Measurements from ENCODE around the gene COPS7A. TPM values are rescaled to one million over a fixed set of nuclear protein-coding genes. Genes with fewer than 3 reads are reported as not detected.
A peak's percentile ranks its signal among the peaks of the same experiment; 100 is the strongest.

COPS7A gene
- total RNA-seq, 1 donor from 2014 or later = 35.4 TPM

DNA sequence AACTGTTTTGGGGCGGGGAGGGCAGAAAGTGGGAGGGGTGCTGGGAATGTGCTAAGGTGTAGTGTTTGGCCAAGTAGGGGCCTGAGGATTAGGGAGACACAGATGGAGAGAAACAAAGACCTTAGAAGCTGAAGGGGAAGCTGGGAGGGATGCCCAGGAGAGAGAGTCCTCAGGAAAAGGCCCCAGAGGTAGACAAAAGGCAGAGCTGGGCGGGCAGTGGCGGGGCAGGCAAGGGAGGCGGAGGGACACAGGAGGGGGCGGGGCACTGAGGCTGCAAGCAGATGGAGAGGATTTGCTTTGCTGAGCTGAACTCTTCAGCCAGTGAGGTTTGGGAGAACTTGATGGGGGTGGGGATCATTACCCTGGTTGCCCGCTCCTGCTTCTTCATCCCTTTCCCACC, 45.1 kb downstream of the COPS7A start:
- Histone ChIP-seq H3K27me3 (no peaks in the 10 kb centered on the region), H3K36me3 (peaks cover 0 to 20% of the 10 kb centered on the region in 2 donors), H3K9me3 (no peaks in the 10 kb centered on the region), H3K27ac (peak overlapping the region; percentile 97), H3K4me1 (peaks cover 64% of the 10 kb centered on the region), H3K4me3 (peak overlapping the region; percentile 75 to 98)
- DNase-seq (ENCODE audit: extremely low spot score in 2 of 2) = no peak
- intact Hi-C loops (cut with DNase I) = loop anchor here (5.0 kb wide), 1 partner anchor 58 kb away; the partner anchor contains the start of gene P3H3
- no peak for TF ChIP-seq POLR2AphosphoS5 (IDR thresholded peaks at IDR 0.05; ENCODE audit: insufficient read depth in 1 of 2, low read depth in 1 of 2)

DNA sequence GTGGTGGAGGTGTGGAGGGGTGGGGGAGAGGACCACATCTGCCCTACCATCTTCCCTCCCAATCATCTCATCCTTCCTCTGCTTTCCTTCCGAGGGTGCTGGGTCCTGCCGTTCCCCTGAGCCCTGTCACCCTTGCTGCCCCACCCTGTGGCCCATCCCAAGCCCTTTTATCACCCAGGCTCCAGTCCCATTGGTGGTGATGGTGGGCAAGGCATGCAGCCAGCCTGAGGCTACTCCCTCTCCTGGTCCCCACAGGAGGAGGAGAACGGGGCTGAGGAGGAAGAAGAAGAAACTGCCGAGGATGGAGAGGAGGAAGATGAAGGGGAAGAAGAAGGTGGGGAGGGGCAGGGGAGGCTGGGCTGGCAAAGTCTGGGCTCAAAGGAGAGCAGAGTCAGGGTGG, 45.8 kb downstream of the COPS7A start:
- Histone ChIP-seq H3K27ac (peak overlapping the region; percentile 97), H3K36me3 (peaks cover 0 to 20% of the 10 kb centered on the region in 2 donors), H3K4me3 (no peak overlapping the region), H3K27me3 (no peaks in the 10 kb centered on the region), H3K9me3 (no peaks in the 10 kb centered on the region), H3K4me1 (peaks cover 61% of the 10 kb centered on the region)
- no peak for DNase-seq (ENCODE audit: extremely low spot score in 2 of 2)
- TF ChIP-seq POLR2A (IDR thresholded peaks at IDR 0.05) (no peak), POLR2AphosphoS5 (IDR thresholded peaks at IDR 0.05; ENCODE audit: insufficient read depth in 1 of 2, low read depth in 1 of 2) (no peak)
- TF ChIP-seq, protein P1, sequence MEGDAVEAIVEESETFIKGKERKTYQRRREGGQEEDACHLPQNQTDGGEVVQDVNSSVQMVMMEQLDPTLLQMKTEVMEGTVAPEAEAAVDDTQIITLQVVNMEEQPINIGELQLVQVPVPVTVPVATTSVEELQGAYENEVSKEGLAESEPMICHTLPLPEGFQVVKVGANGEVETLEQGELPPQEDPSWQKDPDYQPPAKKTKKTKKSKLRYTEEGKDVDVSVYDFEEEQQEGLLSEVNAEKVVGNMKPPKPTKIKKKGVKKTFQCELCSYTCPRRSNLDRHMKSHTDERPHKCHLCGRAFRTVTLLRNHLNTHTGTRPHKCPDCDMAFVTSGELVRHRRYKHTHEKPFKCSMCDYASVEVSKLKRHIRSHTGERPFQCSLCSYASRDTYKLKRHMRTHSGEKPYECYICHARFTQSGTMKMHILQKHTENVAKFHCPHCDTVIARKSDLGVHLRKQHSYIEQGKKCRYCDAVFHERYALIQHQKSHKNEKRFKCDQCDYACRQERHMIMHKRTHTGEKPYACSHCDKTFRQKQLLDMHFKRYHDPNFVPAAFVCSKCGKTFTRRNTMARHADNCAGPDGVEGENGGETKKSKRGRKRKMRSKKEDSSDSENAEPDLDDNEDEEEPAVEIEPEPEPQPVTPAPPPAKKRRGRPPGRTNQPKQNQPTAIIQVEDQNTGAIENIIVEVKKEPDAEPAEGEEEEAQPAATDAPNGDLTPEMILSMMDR (IDR thresholded peaks at IDR 0.05) = no peak
- intact Hi-C loops (cut with DNase I) = loop anchor here (5.0 kb wide), 1 partner anchor 58 kb away; the partner anchor contains the start of gene P3H3

DNA sequence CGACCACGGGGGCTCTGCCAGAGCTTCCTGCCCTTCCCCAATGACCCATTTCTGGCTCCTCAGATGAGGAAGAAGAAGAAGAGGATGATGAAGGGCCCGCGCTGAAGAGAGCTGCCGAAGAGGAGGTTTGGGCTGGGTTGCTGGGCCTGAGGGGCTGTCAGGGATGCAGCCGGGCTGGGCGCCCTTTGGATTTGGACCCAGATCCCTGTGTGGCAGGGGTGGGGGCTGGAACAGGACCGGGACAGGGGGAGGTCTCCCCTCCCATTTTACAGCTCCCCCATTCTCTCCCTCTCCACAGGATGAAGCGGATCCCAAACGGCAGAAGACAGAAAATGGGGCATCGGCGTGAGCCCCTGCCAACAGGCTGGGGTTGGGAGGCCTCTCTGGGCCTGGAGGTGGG, 46.2 kb downstream of the COPS7A start:
- H3K4me3 ChIP-seq = no peak overlapping the region
- H3K4me1 ChIP-seq = peaks cover 57% of the 10 kb centered on the region
- no peaks in the 10 kb centered on the region for H3K27me3 ChIP-seq
- H3K27ac ChIP-seq = no peak overlapping the region
- no peak for DNase-seq (ENCODE audit: extremely low spot score in 2 of 2)
- intact Hi-C loops (cut with DNase I) = no loop called here
- H3K36me3 ChIP-seq = peaks cover 0 to 20% of the 10 kb centered on the region in 2 donors
- TF ChIP-seq POLR2AphosphoS5 (IDR thresholded peaks at IDR 0.05; ENCODE audit: insufficient read depth in 1 of 2, low read depth in 1 of 2) (no peak), POLR2A (IDR thresholded peaks at IDR 0.05) (no peak)
- TF ChIP-seq, protein P1 (IDR thresholded peaks at IDR 0.05) = no peak
- H3K9me3 ChIP-seq = no peaks in the 10 kb centered on the region

DNA sequence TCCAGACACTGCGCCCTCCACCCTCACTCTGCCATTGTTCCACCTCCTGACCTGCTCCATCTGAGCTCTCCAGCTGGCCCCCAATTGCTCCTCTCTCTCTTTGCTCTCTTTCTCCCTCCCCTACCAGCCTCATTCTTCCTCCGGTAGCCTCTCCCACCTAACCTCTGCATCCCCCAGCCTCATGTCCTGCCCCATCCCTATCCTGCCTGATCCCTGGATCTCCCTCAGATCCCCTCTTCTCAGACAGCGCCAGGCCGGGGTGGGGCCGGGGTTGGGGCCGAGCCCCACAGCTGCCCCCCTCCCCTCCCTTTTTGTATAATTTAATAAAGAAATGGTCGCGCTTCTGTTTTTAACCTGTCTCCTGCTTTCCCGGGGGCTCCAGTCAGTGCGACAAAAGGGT, 46.8 kb downstream of the COPS7A start:
- H3K36me3 ChIP-seq = peaks cover 0 to 20% of the 10 kb centered on the region in 2 donors
- H3K27ac ChIP-seq = peak overlapping the region; percentile 29
- peaks cover 52% of the 10 kb centered on the region for H3K4me1 ChIP-seq
- intact Hi-C loops (cut with DNase I) = no loop called here
- H3K9me3 ChIP-seq = no peaks in the 10 kb centered on the region
- no peak overlapping the region for H3K4me3 ChIP-seq
- H3K27me3 ChIP-seq = no peaks in the 10 kb centered on the region
- no peak for TF ChIP-seq POLR2A (IDR thresholded peaks at IDR 0.05)
- TF ChIP-seq, protein P1 (IDR thresholded peaks at IDR 0.05) = no peak
- TF ChIP-seq POLR2AphosphoS5 (IDR thresholded peaks at IDR 0.05; ENCODE audit: insufficient read depth in 1 of 2, low read depth in 1 of 2) = no peak
- DNase-seq (ENCODE audit: extremely low spot score in 2 of 2) = no peak

DNA sequence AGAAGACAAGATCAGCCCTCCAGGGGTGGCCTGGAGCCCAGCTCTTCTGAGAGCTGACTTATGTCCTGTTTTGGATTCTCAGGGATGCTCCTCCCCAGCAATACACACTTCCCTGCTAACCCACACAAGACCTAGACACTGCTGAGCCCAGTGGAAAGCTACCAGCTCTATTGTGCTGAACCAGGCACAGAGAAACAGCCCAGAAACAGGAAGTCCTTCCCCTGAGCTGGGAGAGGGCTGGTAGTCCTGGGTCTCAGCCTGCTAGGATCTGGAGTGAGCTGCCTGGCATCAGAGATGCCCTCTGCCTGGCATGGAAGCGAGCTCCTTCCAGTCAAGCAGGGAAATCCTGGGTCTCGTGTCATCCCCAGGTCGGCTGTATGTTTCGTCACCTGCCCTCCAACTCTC, 47.2 kb downstream of the COPS7A start:
- Histone ChIP-seq H3K27ac (peak overlapping the region; percentile 29), H3K27me3 (no peaks in the 10 kb centered on the region), H3K4me3 (no peak overlapping the region), H3K36me3 (peaks cover 0 to 20% of the 10 kb centered on the region in 2 donors), H3K9me3 (no peaks in the 10 kb centered on the region), H3K4me1 (peaks cover 48% of the 10 kb centered on the region)
- TF ChIP-seq, protein P1 (IDR thresholded peaks at IDR 0.05) = no peak
- TF ChIP-seq POLR2AphosphoS5 (IDR thresholded peaks at IDR 0.05; ENCODE audit: insufficient read depth in 1 of 2, low read depth in 1 of 2) (no peak), POLR2A (IDR thresholded peaks at IDR 0.05) (no peak)
- no peak for DNase-seq (ENCODE audit: extremely low spot score in 2 of 2)
- intact Hi-C loops (cut with DNase I) = no loop called here
